OCI-LY3 (cell line): ENCODE data around the gene PTPRN2.

Source experiments
- CTCF ChIP-seq: fragments of 200-600, 300-600 bp; sonication (generic); IDR thresholded peaks from 2 replicates; pipeline ENCODE4 v1.5.1; 2014; ENCODE audit warnings: antibody characterized with exemption, low read length, low read depth
- EZH2phosphoT487 ChIP-seq: fragments of 200-600 bp; shearing (Covaris generic); IDR thresholded peaks from 2 replicates; pipeline ENCODE4 v1.6.1; 2018; ENCODE audit warnings: antibody characterized with exemption, mixed run types, low read depth

- no peak for TF ChIP-seq CTCF
- no peak for TF ChIP-seq EZH2phosphoT487
These were observed 332.1 kb downstream of the PTPRN2 start for GRCh38 chr7:158255558-158255957.
